Activated CD8-positive, alpha-beta T cell treated with anti-CD3 and anti-CD28 coated beads, Interleukin-2, amount 10 ng/mL, durations not matched to agents 7 days and 5 days (primary cell): ENCODE data around the gene SUB1. TPM values are rescaled to one million over a fixed set of nuclear protein-coding genes. Genes with fewer than 3 reads are reported as not detected.
"Not testable (repeated sequence)": the region's sequence is repeated elsewhere in the genome, so short reads cannot be mapped to it uniquely, and the experiment has no call there.

Experiments used
- ATAC-seq: fragments of 150-1000 bp; cut with Tn5 transposase; one replicate; pipeline ENCODE4 v1.10.0; 2021; ENCODE audit warnings: moderate library complexity
- CTCF ChIA-PET: fragments of 350-600 bp; sonication (Branson Sonifier 250); formaldehyde crosslinking; loops from one replicate; lab custom pipeline; 2021; ENCODE audit warnings: antibody characterized with exemption; lab: Charles Lee
- POLR2A ChIA-PET: fragments of 350-600 bp; sonication (Branson Sonifier 250); formaldehyde crosslinking; loops from one replicate; lab custom pipeline; 2021; ENCODE audit warnings: antibody characterized with exemption; lab: Charles Lee
- DNase-seq: peaks from one replicate; pipeline ENCODE4 v3.0.0-alpha.2; 2020
- H3K27ac Mint-ChIP-seq: one replicate; pipeline ENCODE4 v1.8.0; 2021; ENCODE audit warnings: mild to moderate bottlenecking, mixed read lengths
- H3K27me3 Mint-ChIP-seq: one replicate; pipeline ENCODE4 v1.8.0; 2021; ENCODE audit warnings: low read depth, mixed read lengths
- H3K36me3 Mint-ChIP-seq: one replicate; pipeline ENCODE4 v1.8.0; 2021; ENCODE audit warnings: low read depth, mixed read lengths
- H3K4me1 Mint-ChIP-seq: one replicate; pipeline ENCODE4 v1.8.0; 2021; ENCODE audit warnings: low read depth, mixed read lengths
- H3K4me3 Mint-ChIP-seq: one replicate; pipeline ENCODE4 v1.8.0; 2021; ENCODE audit warnings: mild to moderate bottlenecking, mixed read lengths
- H3K9me3 Mint-ChIP-seq: one replicate; pipeline ENCODE4 v1.8.0; 2022; ENCODE audit warnings: mixed read lengths; ENCODE audit not compliant: insufficient read depth
- total RNA-seq, 2 experiments: library from RNA; stranded (reverse); gene quantifications; one replicate each; pipeline ENCODE4 v1.2.3, GENCODE V29; 2021

The SUB1 gene
- total RNA-seq, 2 experiments from 2014 or later = 352 to 377 TPM

- Mint-ChIP-seq H3K36me3 (peaks cover 4% of the 10 kb centered on the region), H3K27ac (no peak overlapping the region), H3K4me3 (no peak overlapping the region), H3K4me1 (no peaks in the 10 kb centered on the region), H3K9me3 (peaks cover 3% of the 10 kb centered on the region), H3K27me3 (no peaks in the 10 kb centered on the region)
- ChIA-PET POLR2A (no interaction called here), CTCF (interaction anchor here (2.9 kb wide), 1 partner anchor 38 kb away, joined by 10 read pairs; no protein-coding TSS in a partner anchor)
- no peak for ATAC-seq
- DNase-seq = no peak
Observed at GRCh38 chr5:32551865-32552264, 33.5 kb upstream of the SUB1 start.

- POLR2A ChIA-PET, H3K4me1 Mint-ChIP-seq, DNase-seq, H3K4me3 Mint-ChIP-seq, H3K27me3 Mint-ChIP-seq, H3K9me3 Mint-ChIP-seq, H3K36me3 Mint-ChIP-seq, ATAC-seq, H3K27ac Mint-ChIP-seq: not testable (repeated sequence)
- CTCF ChIA-PET = interaction anchor here (2.9 kb wide), 1 partner anchor 38 kb away, joined by 10 read pairs; no protein-coding TSS in a partner anchor
Observed at GRCh38 chr5:32552491-32552890, 32.9 kb upstream of the SUB1 start.

DNA sequence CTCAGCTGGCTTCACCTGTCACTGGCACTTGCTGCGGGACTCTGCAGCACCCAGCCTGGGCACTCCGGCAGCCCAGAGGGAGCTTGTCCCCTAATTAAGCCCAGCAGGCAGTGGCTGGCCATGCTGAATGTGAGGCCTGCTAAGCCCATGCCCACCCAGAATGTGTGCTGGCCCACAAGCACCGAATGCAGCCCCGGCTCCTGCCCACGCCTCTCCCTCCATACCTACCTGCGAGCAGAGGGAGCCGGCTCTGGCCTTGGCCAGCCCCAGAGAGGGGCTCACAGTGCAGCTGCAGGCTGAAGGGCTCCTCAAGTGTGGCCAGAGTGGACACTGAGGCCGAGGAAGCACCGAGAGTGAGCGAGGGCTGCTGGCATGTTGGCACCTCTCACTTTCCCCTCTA is 32.4 kb upstream of the SUB1 start:
- Mint-ChIP-seq H3K4me1 (no peaks in the 10 kb centered on the region), H3K36me3 (peaks cover 4% of the 10 kb centered on the region), H3K4me3 (no peak overlapping the region), H3K27ac (no peak overlapping the region), H3K9me3 (peaks cover 3% of the 10 kb centered on the region), H3K27me3 (no peaks in the 10 kb centered on the region)
- ATAC-seq = no peak
- POLR2A ChIA-PET = no interaction called here
- CTCF ChIA-PET = no interaction called here
- no peak for DNase-seq

DNA sequence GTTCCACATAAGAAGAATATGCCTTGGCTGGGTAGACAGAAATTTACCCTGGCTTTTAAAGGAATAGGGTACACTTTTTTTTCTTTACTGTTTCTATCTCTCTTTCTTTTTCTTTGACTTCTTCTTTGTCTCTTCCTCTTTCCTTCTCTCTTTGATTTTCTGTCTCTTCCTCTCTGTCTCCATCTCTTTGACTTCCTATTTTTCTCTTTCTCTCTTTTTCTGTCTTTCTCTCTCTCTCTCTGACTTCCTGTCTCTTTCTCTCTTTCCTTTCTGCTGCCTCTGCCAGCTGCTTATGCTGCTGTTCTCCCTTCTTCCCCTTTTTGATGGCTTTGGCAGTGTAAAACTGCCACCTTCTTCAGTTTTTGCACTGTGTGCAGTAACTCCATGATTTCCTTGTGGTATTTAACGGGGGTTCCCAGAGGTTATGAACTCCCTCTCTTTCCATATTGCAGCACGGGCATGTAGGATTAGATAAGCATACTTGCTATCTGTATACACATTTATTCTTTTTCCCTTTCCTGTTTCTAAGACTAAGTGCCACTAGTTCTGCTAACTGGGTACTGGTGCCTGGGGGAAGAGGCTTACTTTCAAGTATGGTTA is 31.1 kb upstream of the SUB1 start:
- CTCF ChIA-PET, POLR2A ChIA-PET, H3K27ac Mint-ChIP-seq, H3K4me1 Mint-ChIP-seq, DNase-seq, H3K4me3 Mint-ChIP-seq, H3K9me3 Mint-ChIP-seq, ATAC-seq, H3K27me3 Mint-ChIP-seq, H3K36me3 Mint-ChIP-seq: not testable (repeated sequence)

DNA sequence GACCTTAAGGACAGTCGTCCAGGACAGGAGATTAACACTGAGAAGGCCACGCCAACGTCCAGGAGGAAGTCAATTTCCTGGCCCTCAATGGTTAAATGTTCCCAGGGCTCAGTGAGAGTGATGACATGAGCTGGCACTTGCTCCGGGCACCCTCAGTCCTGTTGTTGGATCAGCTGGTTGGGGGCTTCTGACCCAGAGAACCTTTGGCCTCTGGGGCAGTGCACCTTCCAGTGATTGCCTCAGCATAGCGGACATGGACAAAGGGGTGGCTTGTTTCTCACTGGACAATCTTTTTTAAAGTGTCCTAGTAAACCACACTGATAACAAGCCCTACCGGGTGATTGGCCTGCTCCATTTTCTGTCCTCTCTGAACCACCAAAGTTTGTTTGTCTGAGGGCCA is 28.8 kb upstream of the SUB1 start:
- H3K4me1 Mint-ChIP-seq, ATAC-seq, H3K27me3 Mint-ChIP-seq, H3K9me3 Mint-ChIP-seq, H3K4me3 Mint-ChIP-seq, CTCF ChIA-PET, H3K36me3 Mint-ChIP-seq, DNase-seq, H3K27ac Mint-ChIP-seq: not testable (repeated sequence)
- POLR2A ChIA-PET = interaction anchor here (0.6 kb wide), 1 partner anchor 882 kb away, joined by 3 read pairs; no protein-coding TSS in a partner anchor

GRCh38 chr5:32559411-32559810 is 25.9 kb upstream of the SUB1 start:
- ChIA-PET POLR2A (no interaction called here), CTCF (no interaction called here)
- H3K27me3 Mint-ChIP-seq = no peaks in the 10 kb centered on the region

DNA sequence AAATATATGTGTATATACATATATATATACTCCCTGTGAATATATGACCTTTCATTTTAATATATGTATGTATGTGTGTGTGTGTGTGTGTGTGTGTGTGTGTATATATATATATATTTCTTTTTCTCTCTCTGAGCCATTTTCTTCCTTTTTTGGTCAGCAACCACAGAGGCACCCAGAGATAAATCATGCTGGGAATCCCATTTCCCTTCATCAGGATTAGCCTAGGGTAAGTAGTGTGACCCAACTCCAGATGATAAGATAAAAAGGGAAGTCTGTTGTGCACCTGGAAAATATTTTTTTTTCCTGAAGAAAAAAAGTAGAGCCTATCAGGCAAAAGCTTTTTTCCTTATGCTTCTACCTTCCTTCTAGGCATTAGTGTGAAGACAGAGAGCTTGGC is 25.4 kb upstream of the SUB1 start:
- H3K36me3 Mint-ChIP-seq = no peaks in the 10 kb centered on the region
- H3K27me3 Mint-ChIP-seq = no peaks in the 10 kb centered on the region
- no peak overlapping the region for H3K4me3 Mint-ChIP-seq
- H3K4me1 Mint-ChIP-seq = no peaks in the 10 kb centered on the region
- no peak overlapping the region for H3K27ac Mint-ChIP-seq
- no peak for DNase-seq
- ChIA-PET CTCF (no interaction called here), POLR2A (no interaction called here)
- H3K9me3 Mint-ChIP-seq = no peaks in the 10 kb centered on the region
- no peak for ATAC-seq

More at GRCh38 chr5:32559411-32559810, 25.9 kb upstream of the SUB1 start:
- DNase-seq (no peak), ATAC-seq (no peak)
- Mint-ChIP-seq H3K9me3 (no peaks in the 10 kb centered on the region), H3K36me3 (no peaks in the 10 kb centered on the region), H3K4me1 (no peaks in the 10 kb centered on the region), H3K4me3 (no peak overlapping the region), H3K27ac (no peak overlapping the region)

DNA sequence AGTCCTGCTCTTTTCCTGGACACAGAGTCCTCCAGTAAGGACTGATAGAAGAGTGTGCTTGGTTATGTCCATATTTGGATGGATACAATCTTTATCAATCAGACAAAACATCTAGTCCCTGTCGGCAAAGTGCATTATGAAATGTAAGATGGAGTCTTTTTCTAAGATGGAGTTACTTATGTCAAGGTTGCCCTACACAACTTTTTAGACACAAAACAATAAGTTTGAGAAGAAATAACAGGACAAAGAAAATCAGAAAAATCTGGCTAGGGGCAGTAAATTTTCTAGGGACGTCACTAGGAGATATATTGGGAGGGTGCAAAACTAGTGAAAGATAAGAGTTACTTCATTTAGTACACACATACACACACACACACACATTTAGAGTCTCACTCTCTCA is 23.3 kb upstream of the SUB1 start:
- no peaks in the 10 kb centered on the region for H3K9me3 Mint-ChIP-seq
- CTCF ChIA-PET = no interaction called here
- H3K27ac Mint-ChIP-seq = no peak overlapping the region
- no peaks in the 10 kb centered on the region for H3K36me3 Mint-ChIP-seq
- no peak overlapping the region for H3K4me3 Mint-ChIP-seq
- DNase-seq (no peak), ATAC-seq (no peak)
- no peaks in the 10 kb centered on the region for H3K27me3 Mint-ChIP-seq
- no peaks in the 10 kb centered on the region for H3K4me1 Mint-ChIP-seq
- POLR2A ChIA-PET = no interaction called here

GRCh38 chr5:32562843-32563242 is 22.5 kb upstream of the SUB1 start:
- H3K27ac Mint-ChIP-seq = no peak overlapping the region
- ChIA-PET CTCF (interaction anchor here (1.2 kb wide), 1 partner anchor 28 kb away, joined by 3 read pairs; no protein-coding TSS in a partner anchor), POLR2A (no interaction called here)
- no peak for ATAC-seq
- H3K4me1 Mint-ChIP-seq = no peaks in the 10 kb centered on the region
- DNase-seq = no peak
- no peak overlapping the region for H3K4me3 Mint-ChIP-seq
- H3K9me3 Mint-ChIP-seq = no peaks in the 10 kb centered on the region
- no peaks in the 10 kb centered on the region for H3K36me3 Mint-ChIP-seq
- H3K27me3 Mint-ChIP-seq = no peaks in the 10 kb centered on the region

DNA sequence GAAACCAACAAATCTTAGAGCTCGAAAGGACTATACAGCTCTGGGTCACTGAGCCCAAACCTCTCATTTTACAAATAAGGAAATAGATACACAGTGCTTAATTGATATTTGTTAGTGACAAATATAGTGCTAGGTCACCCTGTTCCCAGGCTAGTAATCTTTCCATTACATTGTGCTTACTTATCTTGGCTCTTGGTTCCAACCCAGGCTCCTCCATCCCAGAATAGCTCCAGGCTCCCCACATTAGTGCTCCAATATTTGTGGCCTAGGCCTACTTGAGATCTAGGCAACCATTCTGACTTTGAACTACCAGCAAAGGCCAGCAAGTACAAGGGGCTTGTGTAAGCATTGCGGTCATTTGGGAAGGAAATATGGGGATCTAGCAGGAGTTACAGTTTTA is 21.7 kb upstream of the SUB1 start:
- CTCF ChIA-PET = interaction anchor here (1.2 kb wide), 1 partner anchor 27 kb away, joined by 3 read pairs; no protein-coding TSS in a partner anchor

DNA sequence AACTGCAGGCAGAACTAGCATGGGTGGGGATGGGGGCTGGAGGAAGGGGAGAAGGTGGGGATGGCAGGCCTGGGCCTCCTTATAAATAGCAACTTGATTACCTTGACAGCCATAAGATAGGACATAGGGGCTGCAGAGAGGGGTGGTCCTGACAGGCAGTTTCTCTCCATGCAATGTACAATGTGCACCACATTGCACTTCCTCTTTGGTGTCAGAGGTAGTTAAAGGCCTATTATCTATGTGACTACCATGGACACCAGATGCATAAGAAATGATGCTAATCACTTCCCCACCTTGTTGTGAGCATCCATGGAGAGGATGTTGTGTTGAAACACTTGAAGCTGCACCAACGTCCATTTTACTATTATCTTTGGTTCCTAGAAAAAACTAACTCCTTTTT is 20.2 kb upstream of the SUB1 start:
- Mint-ChIP-seq H3K4me3 (no peak overlapping the region), H3K4me1 (no peaks in the 10 kb centered on the region), H3K27me3 (no peaks in the 10 kb centered on the region), H3K9me3 (no peaks in the 10 kb centered on the region), H3K36me3 (no peaks in the 10 kb centered on the region), H3K27ac (no peak overlapping the region)
- CTCF ChIA-PET = no interaction called here
- ATAC-seq = no peak
- POLR2A ChIA-PET = no interaction called here
- no peak for DNase-seq

More for the DNA sequence above, 21.7 kb upstream of the SUB1 start:
- H3K27ac Mint-ChIP-seq = no peak overlapping the region
- H3K4me1 Mint-ChIP-seq = no peaks in the 10 kb centered on the region
- no peaks in the 10 kb centered on the region for H3K9me3 Mint-ChIP-seq
- ATAC-seq = no peak
- DNase-seq = no peak
- POLR2A ChIA-PET = no interaction called here
- no peaks in the 10 kb centered on the region for H3K27me3 Mint-ChIP-seq
- H3K4me3 Mint-ChIP-seq = no peak overlapping the region
- no peaks in the 10 kb centered on the region for H3K36me3 Mint-ChIP-seq

GRCh38 chr5:32566319-32567111 is 18.8 kb upstream of the SUB1 start:
- POLR2A ChIA-PET = no interaction called here
- Mint-ChIP-seq H3K27ac (no peak overlapping the region), H3K9me3 (no peaks in the 10 kb centered on the region), H3K27me3 (peaks cover 2% of the 10 kb centered on the region), H3K4me1 (no peaks in the 10 kb centered on the region), H3K4me3 (no peak overlapping the region), H3K36me3 (no peaks in the 10 kb centered on the region)
- ATAC-seq = no peak
- DNase-seq = no peak
- CTCF ChIA-PET = interaction anchor here (0.9 kb wide), 1 partner anchor 77 kb away, joined by 4 read pairs; no protein-coding TSS in a partner anchor
